Ascending aorta (tissue), 2 donors: ENCODE data around the gene IGSF5. TPM values are rescaled to one million over a fixed set of nuclear protein-coding genes. Genes with fewer than 3 reads are reported as not detected.

Source experiments
- DNase-seq, 2 donors: peaks; one replicate each; pipeline ENCODE4 v3.0.0-alpha.2; 2019; ENCODE audit warnings: low spot score in 2 of 2
- H3K27ac ChIP-seq, 2 donors: fragments of 200-600 bp; sonication (generic); one replicate each; pipeline ENCODE4 v1.5.1; 2016 to 2017; ENCODE audit warnings: mild to moderate bottlenecking in 1 of 2
- H3K27me3 ChIP-seq: fragments of 200-600 bp; sonication (generic); one replicate; pipeline ENCODE4 v1.5.1; 2017
- H3K36me3 ChIP-seq, 2 donors: fragments of 200-600 bp; sonication (generic); one replicate each; pipeline ENCODE4 v1.5.1; 2016
- H3K4me1 ChIP-seq, 2 donors: fragments of 200-600 bp; sonication (generic); one replicate each; pipeline ENCODE4 v1.5.1; 2016 to 2017; ENCODE audit warnings: mild to moderate bottlenecking in 1 of 2
- H3K4me3 ChIP-seq, 2 donors: fragments of 200-600 bp; sonication (generic); one replicate each; pipeline ENCODE4 v1.5.1; 2016 to 2017; ENCODE audit warnings: mild to moderate bottlenecking in 1 of 2
- H3K9me3 ChIP-seq, 2 donors: fragments of 200-600 bp; sonication (generic); one replicate each; pipeline ENCODE4 v1.5.1; 2016
- intact Hi-C: fragments of 100-400 bp; cut with DNase I; formaldehyde crosslinking; loops from one replicate; pipeline ENCODE4 v1.15.1; 2023
- total RNA-seq: library from RNA; depleted of rRNA; stranded (reverse); fragments of >200 nt; gene quantifications from one replicate; pipeline ENCODE4 v1.1.0, GENCODE V29; 2016
- TF ChIP-seq, protein P1 (sequence below), 3 experiments: fragments of 200-600 bp in 2 of 3; fragments of 450-650 bp in 1 of 3; sonication (generic) in 2 of 3; IDR thresholded peaks; one replicate each; pipeline ENCODE4 v1.5.1; 2016 to 2019; ENCODE audit warnings: antibody characterized with exemption in 3 of 3, mild to moderate bottlenecking in 1 of 3, moderate library complexity in 1 of 3

Gene IGSF5
- total RNA-seq, 1 donor from 2014 or later, result not detected

DNA sequence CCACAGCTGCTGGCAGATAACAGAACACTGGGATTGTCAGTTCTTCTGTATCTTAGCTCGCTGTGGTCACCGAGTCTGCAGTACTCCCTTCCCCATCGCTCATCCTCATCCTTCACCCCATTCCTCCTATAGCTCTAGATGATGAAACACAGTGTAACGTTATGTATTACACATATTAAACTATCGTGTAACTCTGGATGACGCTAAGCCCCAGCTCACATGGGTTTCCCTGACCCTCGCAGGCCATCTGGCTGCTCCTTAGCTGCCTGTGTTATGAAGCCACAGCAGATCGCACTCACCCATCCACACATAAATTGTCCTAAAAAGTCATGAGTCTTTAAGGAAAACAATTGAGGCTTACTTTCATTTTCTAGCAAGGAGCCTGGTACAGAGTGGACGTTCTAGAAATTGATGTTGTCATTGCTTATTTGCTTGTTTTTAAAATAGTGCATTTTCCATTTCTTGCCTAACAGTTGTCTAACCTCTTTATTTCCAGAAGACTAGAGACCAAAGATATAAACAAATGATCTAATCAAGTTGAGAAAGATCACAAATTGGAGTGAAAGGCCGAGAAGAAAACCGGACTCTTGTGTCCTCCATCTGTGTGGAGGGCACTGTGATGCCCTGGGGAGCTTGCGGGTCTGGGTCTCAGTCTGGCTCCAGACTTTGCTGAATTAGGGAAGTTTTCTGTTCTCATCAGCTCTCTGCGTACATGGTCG, 97.9 kb downstream of the IGSF5 start:
- DNase-seq, result no peak
- no peak overlapping the region for H3K4me3 ChIP-seq
- no peaks in the 10 kb centered on the region for H3K9me3 ChIP-seq
- intact Hi-C loops, result no loop called here
- no peaks in the 10 kb centered on the region for H3K27me3 ChIP-seq
- TF ChIP-seq, protein P1, sequence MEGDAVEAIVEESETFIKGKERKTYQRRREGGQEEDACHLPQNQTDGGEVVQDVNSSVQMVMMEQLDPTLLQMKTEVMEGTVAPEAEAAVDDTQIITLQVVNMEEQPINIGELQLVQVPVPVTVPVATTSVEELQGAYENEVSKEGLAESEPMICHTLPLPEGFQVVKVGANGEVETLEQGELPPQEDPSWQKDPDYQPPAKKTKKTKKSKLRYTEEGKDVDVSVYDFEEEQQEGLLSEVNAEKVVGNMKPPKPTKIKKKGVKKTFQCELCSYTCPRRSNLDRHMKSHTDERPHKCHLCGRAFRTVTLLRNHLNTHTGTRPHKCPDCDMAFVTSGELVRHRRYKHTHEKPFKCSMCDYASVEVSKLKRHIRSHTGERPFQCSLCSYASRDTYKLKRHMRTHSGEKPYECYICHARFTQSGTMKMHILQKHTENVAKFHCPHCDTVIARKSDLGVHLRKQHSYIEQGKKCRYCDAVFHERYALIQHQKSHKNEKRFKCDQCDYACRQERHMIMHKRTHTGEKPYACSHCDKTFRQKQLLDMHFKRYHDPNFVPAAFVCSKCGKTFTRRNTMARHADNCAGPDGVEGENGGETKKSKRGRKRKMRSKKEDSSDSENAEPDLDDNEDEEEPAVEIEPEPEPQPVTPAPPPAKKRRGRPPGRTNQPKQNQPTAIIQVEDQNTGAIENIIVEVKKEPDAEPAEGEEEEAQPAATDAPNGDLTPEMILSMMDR (IDR thresholded peaks at IDR 0.05), result no peak
- H3K4me1 ChIP-seq, result no peaks in the 10 kb centered on the region
- no peak overlapping the region for H3K27ac ChIP-seq
- H3K36me3 ChIP-seq, result no peaks in the 10 kb centered on the region

DNA sequence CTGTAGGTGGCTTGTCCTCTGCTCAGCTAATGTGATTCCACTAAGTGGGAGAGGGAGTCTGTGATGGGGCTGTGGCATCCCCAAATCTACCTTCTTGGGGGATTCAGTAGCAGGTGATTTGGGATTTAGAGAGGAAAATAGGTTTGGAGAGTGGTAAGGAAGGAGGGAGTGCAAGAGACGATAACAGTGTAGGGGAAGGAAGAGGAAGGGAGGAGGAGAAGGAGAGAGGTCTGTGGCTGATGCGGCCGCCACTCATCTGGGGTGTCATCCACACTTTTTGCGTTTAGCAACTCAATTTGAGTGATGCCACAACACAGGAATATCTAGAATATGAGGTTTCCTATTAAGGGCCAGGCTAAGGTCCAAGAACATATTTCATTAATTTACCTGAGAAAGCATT, 98.5 kb downstream of the IGSF5 start:
- no peak overlapping the region for H3K4me3 ChIP-seq
- DNase-seq, result no peak
- H3K27ac ChIP-seq, result no peak overlapping the region
- no peaks in the 10 kb centered on the region for H3K4me1 ChIP-seq
- TF ChIP-seq, protein P1 (IDR thresholded peaks at IDR 0.05), result no peak
- intact Hi-C loops, result no loop called here
- no peaks in the 10 kb centered on the region for H3K36me3 ChIP-seq
- no peaks in the 10 kb centered on the region for H3K27me3 ChIP-seq
- H3K9me3 ChIP-seq, result no peaks in the 10 kb centered on the region

DNA sequence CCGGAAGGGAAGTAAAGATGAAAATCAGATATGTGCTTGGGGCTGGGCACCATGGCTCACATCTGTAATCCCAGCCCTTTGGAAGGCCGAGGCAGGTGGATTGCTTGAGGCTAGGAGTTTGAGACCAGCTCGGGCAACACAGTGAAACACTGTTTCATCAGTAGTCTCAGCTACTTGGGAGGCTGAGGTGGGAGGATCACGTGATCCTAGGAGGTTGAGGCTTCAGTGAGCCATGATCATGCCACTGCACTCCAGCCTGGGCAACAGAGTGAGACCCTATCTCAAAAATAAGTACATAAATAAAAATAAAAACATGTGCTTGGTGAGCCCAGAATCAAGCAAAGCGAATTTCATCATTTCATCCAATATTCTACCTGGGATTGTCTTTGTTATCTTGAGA, 98.9 kb downstream of the IGSF5 start:
- TF ChIP-seq, protein P1 (IDR thresholded peaks at IDR 0.05), result no peak
- Histone ChIP-seq H3K9me3 (no peaks in the 10 kb centered on the region), H3K4me1 (no peaks in the 10 kb centered on the region), H3K27ac (no peak overlapping the region), H3K27me3 (no peaks in the 10 kb centered on the region), H3K4me3 (no peak overlapping the region), H3K36me3 (no peaks in the 10 kb centered on the region)
- intact Hi-C loops, result no loop called here
- no peak for DNase-seq

DNA sequence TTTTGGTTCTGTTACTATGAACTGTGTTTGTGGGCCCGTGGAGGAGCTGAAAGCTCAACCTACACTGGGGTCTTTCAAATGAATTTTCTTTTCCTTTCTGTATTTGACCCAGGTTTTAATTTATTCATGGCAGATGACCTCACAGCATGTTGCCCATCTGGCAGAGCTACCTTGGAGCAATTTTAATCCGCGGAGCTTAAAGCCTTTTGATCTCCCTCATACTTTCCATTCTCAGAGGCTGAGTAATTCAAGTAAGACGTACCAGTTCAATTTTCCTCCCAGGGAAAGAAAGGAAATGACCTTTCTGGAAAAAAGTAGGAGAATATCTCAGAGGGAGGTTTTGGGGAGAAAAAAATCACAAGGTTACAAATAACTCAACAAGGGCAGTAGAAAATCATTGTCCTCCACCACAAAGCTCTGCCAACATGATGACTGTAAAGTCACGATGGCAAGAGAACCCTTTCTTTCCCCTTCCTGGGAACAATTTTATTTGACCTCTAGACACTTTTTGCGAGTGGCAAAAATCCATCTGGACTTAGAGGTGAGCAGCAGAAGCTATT, 100.7 kb downstream of the IGSF5 start:
- Histone ChIP-seq H3K27me3 (no peaks in the 10 kb centered on the region), H3K4me1 (no peaks in the 10 kb centered on the region), H3K36me3 (no peaks in the 10 kb centered on the region), H3K9me3 (no peaks in the 10 kb centered on the region), H3K4me3 (no peak overlapping the region), H3K27ac (no peak overlapping the region)
- intact Hi-C loops, result no loop called here
- no peak for DNase-seq
- TF ChIP-seq, protein P1 (IDR thresholded peaks at IDR 0.05), result no peak

DNA sequence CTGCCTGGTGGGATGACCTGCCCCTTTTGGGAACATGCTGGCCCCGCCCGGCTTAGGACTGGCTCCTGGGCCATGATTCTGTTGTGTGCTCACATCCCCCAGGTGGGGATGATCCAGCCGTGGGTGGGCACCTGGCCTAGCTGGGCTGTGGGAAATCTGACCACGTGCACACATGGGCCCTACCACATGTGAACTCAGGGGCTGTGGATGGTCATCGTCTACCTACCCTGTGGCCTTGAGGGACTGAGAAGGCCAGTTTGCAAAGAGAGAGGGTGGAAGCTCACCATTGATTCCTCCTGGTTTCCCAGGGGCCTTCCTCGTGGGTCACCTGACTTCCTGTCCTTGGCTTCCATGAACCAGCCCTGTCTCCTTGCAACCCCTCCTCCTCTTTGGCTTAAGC, 102.9 kb downstream of the IGSF5 start:
- Histone ChIP-seq H3K4me1 (no peaks in the 10 kb centered on the region), H3K36me3 (no peaks in the 10 kb centered on the region), H3K27me3 (no peaks in the 10 kb centered on the region), H3K4me3 (no peak overlapping the region), H3K27ac (no peak overlapping the region), H3K9me3 (no peaks in the 10 kb centered on the region)
- TF ChIP-seq, protein P1 (IDR thresholded peaks at IDR 0.05), result no peak
- intact Hi-C loops, result no loop called here
- DNase-seq, result no peak
